Nucleus accumbens (tissue), 56 donors: ENCODE measurements around the gene AKAP3.
A peak's percentile ranks its signal among the peaks of the same experiment; 100 is the strongest.

Experiments used
- DNase-seq, 56 donors: peaks; one replicate each; lab custom pipeline; 2025; lab: John Stamatoyannopoulos, UW

Gene AKAP3

DNA sequence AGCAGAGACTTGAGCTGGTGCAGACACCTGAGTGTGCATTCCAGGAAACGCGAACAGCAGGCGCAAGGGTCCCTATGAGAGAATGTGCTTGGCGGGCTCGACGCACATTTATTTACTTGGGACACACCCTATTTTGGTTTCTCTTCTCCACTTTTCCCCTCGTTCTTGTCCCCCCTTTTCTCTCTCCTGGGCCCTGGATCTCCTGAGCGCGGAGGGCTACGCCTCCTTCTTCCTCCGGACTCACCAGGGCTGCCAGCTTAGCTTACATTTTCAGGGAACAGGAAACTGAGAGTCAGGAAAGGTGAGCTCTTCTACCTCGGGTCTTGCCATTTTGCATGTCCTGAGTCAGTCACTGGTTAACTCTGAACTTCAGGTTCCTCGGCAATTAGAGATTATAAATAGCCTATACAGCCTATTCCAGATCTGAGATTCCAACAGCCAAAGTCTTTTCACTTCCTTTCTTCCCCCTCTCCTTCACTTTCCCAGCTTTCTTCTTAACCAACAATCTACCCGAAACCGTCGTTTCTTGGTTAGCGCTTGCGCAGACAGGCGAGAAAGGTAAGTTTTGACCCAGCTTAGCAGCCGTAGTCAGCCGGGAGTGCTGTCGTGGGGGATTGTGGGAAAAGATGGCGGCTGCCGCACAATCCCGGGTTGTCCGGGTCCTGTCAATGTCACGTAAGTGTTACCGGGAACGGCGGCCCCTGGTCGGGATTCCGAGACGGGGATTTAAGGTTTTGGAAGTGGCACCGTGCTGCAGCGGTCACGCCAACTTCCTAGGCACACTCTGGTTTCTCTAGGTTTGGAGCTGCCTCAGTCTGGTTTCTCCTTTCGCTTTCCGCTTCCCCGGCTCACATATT lies at the start of gene AKAP3, which contains the start of gene NDUFA9:
Gene AKAP3 (minus strand): TSS at position 551 of the 857 bp plus-strand sequence. CDS start 10,855 bp downstream, outside the sequence.
Gene NDUFA9 (plus strand): TSS at position 614 of the 857 bp plus-strand sequence. CDS start 13 bp downstream, at position 627.
- DNase-seq: peak in 54 of 56 donors; percentile 40 to 92 (median 82)

DNA sequence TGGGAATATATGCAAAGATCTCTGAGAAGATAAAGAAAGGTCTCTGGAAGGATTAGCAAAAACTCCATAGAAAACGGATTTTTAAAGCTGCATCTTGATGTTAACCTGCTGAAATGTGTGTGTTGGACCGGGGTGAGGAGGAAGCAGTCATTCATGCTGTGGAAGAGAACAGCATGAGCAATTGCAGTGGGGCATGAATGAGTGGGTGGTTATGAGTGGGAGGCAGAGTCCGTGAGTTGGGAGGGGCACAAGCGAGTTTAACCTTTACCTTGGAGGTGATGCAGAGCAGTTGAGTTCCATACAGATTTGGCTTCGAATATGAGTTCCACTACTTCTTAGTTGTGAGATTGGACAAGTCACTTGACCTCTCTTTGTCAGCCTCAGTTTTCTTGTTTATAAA lies 41.9 kb upstream of the AKAP3 start:
- DNase-seq: no peak

DNA sequence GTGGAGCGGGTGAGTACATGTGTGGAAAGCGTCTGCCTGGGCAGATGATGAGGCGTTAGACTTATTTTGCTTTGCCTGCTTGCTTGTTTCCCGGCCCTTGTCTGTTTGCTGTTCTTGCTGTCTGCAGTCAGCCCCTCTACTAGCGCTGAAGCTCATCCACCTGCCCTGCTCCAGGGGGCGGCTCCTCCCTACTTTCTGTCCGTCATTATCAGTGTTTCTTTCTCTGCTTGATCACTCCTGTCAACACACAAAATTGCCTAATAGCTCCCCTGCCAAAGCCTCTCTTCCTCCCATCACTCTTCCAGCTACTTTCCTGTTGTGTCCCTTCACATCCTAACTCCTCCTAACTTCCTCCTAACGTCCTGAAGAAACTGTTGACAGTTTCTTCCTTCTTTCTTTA lies 36.5 kb upstream of the AKAP3 start:
- DNase-seq: no peak

DNA sequence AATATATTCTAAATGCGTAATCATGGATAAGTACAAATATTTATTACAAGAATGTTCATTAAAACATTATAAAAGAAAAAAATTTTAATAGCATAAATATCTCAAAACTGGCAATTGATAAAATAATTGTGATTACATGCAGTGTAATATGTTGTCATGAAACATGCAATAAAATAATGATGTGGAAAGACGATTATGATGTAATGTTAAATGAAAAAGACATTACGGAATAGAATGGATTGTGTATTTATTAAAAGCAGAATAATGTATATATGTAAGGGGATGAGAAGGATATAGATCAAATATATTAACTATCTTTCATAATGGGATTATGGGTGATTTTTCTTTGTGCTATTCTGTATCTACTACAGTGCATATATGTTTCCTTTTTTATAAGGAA lies 32.9 kb upstream of the AKAP3 start:
- DNase-seq: no peak

DNA sequence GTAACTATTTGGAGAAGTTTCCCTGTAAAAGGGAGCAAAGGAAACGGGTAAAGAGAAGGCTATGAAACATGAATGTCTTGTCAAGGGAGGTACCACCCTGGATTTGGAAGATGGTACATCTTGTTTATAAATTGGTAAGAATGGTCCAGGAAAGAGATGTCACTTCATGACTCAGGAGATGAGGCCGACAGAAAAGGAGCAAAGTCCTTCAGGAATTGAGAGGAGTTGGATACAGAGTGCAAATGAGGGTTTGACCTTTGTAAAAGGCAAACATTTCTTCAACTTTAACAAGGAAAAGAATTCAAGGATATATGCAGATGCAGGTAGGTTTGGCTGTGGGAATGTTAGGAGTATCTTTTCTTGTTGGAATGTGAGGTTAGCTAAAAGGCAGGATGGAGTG lies 30.9 kb upstream of the AKAP3 start:
- no peak for DNase-seq

DNA sequence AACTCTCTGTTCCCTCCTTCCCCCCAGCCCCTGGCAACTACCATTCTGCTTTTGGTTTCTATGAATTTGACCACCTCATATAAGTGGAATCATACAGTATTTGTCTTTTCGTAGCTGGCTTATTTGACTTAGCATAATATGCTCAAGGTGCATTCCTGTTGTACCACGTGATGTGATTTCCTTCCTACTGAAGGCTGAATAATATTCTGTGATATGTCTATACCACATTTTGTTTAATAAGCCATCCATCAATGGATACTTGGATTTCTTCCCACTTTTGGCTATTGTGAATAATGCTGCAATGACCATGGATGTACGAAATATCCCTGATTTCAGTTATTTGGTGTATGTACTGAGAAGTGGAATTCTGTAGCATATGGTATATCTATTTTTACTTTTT lies 16.4 kb upstream of the AKAP3 start:
- no peak for DNase-seq

DNA sequence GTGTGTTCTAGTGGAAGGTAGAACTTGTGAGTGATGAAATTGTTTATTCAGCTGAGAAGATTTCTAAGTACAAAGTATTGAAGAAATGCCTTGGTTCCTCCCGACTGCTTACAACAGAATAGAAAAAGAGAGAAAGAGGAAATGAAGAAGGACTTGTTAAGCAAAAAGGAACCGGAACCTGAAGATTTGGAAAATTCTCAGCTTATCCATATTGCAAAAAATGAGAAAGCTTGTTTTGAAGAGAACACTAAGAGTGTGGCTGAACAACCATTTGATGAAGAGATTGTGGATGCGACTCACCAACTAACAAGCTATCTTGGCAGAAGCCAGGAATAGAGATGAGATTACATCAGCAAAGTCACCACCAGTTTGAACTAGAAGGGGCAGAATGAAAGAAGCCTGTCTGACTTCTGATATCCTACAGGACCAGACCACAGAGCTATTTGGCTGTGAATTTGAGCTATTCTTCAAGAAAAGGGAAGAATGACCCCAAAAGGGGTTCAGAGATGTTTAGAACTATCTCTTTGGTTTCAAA lies 15.2 kb upstream of the AKAP3 start:
- no peak for DNase-seq

DNA sequence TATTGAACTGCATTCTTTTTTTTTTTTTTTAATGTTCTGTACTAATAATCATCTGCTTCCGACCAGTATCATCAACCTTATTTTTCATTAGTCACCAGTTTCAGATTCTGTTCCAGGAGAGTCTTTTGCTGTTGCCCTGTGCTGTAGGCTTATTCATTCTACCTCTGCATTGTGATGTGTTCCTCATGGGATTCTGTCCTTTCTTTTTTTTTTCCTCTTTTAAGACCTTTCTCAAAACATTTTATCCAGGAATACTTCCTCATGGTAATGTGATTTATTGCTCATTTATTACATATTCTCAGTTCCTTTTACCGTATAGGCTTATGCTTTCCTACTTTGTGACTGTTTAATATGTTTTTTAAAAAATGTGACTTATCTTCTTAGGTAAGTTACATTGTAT lies 4.8 kb upstream of the AKAP3 start:
- no peak for DNase-seq

DNA sequence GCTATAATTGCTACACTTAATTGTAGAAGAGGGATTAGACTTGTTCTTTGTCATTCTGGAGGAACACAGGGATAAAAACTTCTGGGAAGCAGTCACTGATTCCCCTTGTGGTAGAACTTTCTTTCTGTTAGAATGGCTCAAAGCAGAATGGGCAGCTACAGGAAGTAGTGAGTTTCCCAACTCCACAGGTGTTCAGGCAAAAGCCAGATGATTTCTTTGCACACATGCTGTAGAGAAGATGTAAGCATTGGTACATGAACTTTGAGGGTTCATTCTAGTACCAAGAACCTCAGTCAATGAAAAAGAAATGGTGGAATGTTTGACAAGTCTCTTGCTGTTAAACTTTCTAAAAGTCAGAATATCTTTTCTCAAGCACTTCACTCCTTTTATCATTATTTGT lies 4.4 kb upstream of the AKAP3 start:
- no peak for DNase-seq

DNA sequence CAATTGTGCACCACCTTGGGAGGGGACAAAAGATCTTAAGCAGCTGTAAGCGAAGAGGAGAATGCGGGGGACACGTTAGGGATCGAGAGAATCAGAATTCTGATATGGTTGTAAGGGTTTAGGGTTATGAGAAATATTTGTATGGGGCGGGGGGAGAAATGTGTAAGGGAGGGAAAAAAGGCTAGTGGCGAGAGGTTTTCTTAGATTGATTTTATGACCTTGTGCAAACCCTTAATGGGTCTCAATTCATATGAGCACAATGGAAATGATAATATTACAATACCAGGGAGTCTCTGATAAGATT lies 459 bp upstream of the AKAP3 start:
- DNase-seq: no peak

DNA sequence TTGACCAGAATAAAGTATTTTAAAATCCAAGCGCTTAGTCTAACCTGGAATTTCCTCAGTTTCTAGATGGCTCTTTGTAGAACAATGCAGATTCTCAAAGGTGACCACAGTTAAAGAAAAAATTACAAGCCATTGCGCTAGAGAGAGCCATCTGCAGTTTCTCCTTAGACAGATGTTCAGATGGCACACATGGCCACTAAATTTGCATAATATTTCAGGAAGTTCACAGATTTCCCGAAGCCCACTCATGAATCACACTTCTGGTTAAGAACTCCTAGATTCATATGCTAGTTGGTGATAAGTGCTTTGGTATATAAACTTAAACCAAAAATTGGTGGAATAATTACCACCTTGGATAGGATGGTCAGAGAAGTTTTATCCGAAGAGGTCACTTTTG lies 749 bp downstream of the AKAP3 start:
- no peak for DNase-seq

DNA sequence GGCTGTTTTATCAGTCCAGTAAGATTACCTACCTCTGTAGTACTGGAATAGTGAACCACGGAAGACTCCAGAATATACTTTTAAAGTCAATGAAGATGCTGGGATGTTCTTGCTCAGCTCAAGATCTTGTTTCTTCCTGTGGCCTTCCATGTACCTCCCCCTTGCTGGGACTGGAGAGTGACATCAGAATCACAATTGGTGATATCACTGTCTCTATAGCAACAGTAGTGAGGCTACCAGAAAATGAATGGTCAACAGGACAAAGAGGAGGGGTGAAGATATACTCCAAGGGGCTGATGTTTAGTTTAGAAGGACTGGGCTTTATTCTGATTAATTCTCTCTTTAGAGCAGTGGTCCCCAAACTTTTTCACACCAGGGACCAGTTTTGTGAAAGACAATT lies 3.8 kb downstream of the AKAP3 start:
- DNase-seq: no peak

DNA sequence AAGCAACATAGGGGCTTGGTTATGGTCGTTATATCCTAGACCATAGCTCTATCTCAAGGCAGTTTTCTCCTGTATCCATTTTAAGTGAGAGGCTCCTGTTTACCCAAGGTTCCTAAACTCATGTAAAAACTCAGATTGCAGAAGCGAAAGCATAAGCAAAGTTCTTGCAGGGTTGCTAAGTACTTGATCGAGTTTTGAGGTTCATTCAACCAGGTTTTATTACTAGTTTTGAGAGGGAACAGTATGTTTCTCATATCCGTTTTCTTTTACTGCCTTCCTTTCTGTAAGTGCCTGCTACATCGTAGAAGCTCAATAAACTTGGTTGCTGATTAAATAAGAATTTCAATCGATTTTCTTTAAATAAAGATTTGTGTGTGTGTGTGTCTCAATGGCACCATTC lies 5.1 kb downstream of the AKAP3 start:
- DNase-seq: no peak

DNA sequence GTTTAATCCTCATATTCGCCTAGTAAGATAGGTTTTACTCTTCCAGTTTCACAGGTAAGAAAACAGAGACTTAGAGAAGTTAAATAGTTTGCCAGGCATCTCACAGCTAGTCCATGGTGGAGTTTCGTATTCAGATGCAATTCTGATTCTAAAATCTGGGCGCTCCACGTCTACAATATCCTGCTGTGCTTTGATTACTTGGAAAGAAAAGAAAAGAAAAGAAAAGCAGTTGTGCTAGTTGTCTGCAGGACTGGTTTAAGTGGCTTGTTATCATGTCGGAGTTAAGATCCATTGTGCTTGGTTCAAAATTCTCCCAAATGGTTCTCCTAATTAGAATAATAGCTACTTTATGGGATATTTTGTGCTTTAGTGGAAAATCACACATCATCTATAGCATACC lies 18.6 kb downstream of the AKAP3 start:
- no peak for DNase-seq

DNA sequence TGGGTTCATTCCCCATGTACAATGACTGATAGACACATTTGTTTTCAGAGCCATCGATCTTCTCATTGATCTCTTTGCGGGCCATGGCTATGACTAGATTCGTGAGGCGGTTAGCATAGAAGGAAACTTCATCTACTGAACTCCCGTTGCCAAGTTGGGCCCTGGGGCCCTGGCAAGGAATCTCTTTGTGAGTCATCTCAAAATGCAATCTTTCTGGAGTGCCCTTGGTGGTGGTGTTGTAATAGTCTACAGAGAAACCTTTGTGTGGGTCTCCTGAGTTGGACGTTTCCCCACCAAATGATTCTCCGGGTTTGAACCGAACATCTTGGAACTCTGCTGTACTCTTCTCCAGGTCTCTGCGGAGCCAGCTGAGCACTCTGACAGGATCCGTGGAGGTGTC lies 20.4 kb downstream of the AKAP3 start:
- DNase-seq: no peak

DNA sequence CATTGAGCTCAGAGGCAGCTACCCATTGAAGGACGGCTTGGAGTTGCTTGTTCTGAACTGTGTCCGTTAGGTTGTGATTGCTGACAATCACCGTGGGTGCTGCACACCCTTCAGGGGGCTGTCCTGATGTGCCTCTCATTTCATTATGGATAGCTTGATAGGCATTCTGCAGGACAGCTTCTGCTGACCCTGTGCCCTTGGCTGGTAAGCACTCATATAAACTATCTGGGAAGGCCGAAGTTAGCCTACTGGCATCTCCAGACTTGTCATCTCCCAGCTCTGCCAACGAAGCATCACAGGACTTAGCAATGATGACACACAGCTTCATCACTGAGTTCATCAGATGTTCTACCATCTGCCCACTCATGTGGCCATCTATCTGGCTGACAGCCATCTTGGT lies 22.3 kb downstream of the AKAP3 start:
- no peak for DNase-seq

DNA sequence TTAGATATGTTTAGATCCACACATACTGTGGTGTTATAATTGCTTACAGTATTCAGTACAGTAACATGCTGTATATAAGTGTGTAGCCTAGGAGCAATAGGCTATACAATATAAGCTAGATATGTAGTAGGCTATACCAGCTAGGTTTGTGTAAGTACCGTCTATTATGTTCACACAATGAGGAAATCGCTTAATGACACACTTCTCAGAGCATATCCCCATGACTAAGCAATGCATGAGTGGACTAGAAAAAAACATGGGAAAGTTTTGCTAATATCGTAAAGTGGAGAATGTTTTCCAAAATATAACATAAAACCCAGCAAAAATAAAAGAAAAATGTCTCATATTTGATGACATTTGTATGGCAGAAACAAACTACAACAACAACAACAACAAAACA lies 27.3 kb downstream of the AKAP3 start:
- DNase-seq: no peak

DNA sequence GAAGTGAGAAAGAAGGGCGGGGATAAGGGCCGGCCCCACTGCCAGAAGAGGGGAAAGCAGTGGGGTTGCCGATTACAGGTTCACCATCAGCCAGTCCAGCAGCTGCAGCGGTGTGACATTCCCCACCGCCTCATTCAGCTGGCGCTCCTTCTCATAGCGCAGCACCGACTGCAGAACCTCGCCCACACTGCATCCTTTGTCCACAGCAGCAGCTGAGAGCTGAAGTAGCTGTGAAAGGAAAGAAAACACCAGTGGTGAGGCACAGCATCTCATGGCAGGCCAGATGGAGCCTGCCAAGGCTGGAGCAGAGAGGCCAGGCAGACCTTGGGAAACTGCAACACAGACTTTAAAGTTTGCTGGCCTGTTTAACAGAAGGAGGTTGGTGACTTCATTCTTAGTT lies 33.2 kb downstream of the AKAP3 start:
- DNase-seq: peak in 32 of 56 donors; percentile 0 to 60 (median 18)

DNA sequence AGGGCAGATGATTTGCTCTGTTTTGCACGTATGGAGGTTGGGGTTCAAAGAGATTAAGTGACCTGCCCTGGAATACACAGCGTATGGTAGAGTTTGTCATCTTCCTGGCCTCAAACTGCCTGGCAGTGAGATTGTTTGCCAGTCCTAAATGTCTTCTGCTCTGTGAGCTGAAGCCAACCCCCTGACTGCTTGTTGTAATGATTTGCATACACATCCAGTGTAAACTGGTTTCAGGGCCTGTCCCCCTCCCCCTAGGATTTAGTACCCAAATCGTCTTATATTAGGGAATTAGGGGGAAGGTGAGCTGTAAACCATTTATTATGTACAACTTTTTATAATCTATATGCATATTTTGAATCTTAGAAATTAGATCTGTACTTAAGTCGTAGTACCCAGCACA lies 38.4 kb downstream of the AKAP3 start:
- DNase-seq: no peak

DNA sequence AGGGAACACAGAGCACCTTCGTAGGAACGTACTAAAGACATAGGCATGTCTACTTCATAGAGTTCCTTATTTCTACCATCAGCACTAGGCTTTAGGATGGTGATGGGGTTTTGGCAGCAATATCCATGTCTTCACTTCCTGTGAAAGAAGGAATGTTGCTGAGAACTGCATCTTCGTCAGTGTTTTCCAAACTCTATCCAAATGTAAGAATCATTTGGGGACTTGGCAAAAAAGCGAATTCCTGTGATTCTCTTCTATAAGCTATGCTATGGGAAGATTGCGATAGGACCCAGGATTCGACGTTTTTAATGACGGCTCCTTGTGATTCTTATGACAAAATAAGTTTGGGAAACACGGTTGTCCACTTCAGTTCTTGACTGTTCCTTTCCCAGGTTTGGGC lies 39.8 kb downstream of the AKAP3 start:
- no peak for DNase-seq

DNA sequence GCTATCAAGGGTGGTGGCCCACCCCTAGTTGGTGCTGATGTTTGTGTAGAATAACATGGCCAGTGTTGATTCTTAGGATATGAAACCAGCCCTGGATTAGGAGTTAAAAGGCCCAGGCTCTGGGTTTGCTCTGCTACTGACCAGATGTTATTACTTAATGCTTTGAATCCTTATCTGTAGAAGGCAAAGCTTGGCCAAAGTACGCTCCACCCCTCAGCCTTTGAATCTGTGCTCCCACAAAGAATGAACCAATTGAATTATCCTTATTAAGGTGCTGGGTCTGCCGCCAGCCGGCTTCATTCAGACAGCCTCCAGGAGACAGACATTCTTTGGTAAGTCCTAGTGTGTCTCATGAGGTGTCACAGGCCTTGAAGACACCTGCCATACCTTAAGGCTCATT lies 41.8 kb downstream of the AKAP3 start:
- DNase-seq: no peak

DNA sequence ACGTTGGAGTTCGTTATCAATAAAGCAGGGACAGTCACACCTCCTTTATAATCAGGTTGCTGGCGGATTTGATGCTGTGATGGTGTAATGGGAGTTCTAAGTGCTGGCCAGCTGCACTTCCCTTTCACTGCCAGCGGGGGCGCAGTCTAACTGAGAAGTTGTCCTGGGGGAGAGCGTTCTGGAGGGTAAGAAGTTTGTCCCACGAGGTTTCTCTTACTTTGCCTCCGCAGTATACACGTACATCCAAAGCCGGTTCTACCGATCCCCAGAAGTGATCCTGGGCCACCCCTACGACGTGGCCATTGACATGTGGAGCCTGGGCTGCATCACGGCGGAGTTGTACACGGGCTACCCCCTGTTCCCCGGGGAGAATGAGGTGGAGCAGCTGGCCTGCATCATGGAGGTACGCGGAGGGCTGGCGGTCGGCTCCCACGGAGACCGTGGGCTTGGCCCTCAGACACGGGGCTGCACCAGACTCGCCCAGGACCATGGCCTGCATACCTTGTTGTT lies 44.1 kb downstream of the AKAP3 start:
- DNase-seq: peak; percentile 29 to 91 (median 68)
